BJ (cell line): ENCODE data around the gene MNX1. TPM values are rescaled to one million over a fixed set of nuclear protein-coding genes. Genes with fewer than 3 reads are reported as not detected.

Experiments
- CTCF ChIA-PET: fragments of 350-600 bp; formaldehyde crosslinking; extraction: SDS; loops from one replicate; lab custom pipeline; 2021; ENCODE audit warnings: antibody characterized with exemption, inconsistent platforms; lab: Yijun Ruan, JAX
- POLR2A ChIA-PET: fragments of 300-600 bp; sonication (Branson Sonifier 250); formaldehyde crosslinking; extraction: SDS; loops from one replicate; lab custom pipeline; 2021; ENCODE audit warnings: antibody characterized with exemption; lab: Charles Lee
- DNase-seq: peaks from one replicate; pipeline ENCODE4 v3.0.0-alpha.2; 2011; ENCODE audit warnings: low read depth
- H3K27me3 ChIP-seq: 2 replicates; pipeline ENCODE4 v1.6.0; 2011; ENCODE audit warnings: low read length; ENCODE audit not compliant: control insufficient read depth, insufficient read depth
- H3K36me3 ChIP-seq: 2 replicates; pipeline ENCODE4 v1.5.1; 2011; ENCODE audit warnings: low read length; ENCODE audit not compliant: control insufficient read depth, insufficient read depth
- H3K4me3 ChIP-seq: 2 replicates; pipeline ENCODE4 v1.5.1; 2011; ENCODE audit warnings: low read depth, mild to moderate bottlenecking, control low read depth, low read length
- CTCF ChIP-seq: IDR thresholded peaks from 2 replicates; pipeline ENCODE4 v1.5.1; 2011; ENCODE audit warnings: low read depth, mild to moderate bottlenecking, control low read depth, inconsistent platforms, low read length, moderate library complexity; ENCODE audit not compliant: insufficient read depth
- polyA plus RNA-seq: library from polyadenylated mRNA; depleted of rRNA; stranded (reverse); fragments of >200 nt; gene quantifications from 2 replicates; pipeline ENCODE4 v1.2.3, GENCODE V29; 2011

The MNX1 gene
- polyA plus RNA-seq, 1 experiment = not detected

GRCh38 chr7:157044943-157045660 lies 34.6 kb upstream of the MNX1 start:
- H3K4me3 ChIP-seq = no peak overlapping the region
- no peak for DNase-seq
- CTCF ChIA-PET = no interaction called here
- H3K27me3 ChIP-seq = peaks cover 5% of the 10 kb centered on the region; the same call in 1 of the 2 replicates
- no peak for TF ChIP-seq CTCF
- POLR2A ChIA-PET = no interaction called here
- H3K36me3 ChIP-seq = no peaks in the 10 kb centered on the region

- Histone ChIP-seq H3K27me3 (peaks cover 5% of the 10 kb centered on the region; the same call in 1 of the 2 replicates), H3K4me3 (no peak overlapping the region), H3K36me3 (no peaks in the 10 kb centered on the region)
- DNase-seq = no peak
- no peak for TF ChIP-seq CTCF
- CTCF ChIA-PET = no interaction called here
- POLR2A ChIA-PET = no interaction called here
Observed at GRCh38 chr7:157044147-157044687, 33.8 kb upstream of the MNX1 start.

- Histone ChIP-seq H3K27me3 (peaks cover 5% of the 10 kb centered on the region; the same call in 1 of the 2 replicates), H3K4me3 (no peak overlapping the region), H3K36me3 (no peaks in the 10 kb centered on the region)
- TF ChIP-seq CTCF = no peak
- peak; percentile 12 for DNase-seq
- CTCF ChIA-PET = no interaction called here
- POLR2A ChIA-PET = no interaction called here
Observed at GRCh38 chr7:157043745-157044144, 33.3 kb upstream of the MNX1 start.

GRCh38 chr7:157041514-157042277 lies 31.2 kb upstream of the MNX1 start:
- no peak for DNase-seq
- Histone ChIP-seq H3K36me3 (no peaks in the 10 kb centered on the region), H3K4me3 (no peak overlapping the region), H3K27me3 (peaks cover 5% of the 10 kb centered on the region; the same call in 1 of the 2 replicates)
- TF ChIP-seq CTCF = no peak
- ChIA-PET CTCF (no interaction called here), POLR2A (no interaction called here)

GRCh38 chr7:157041004-157041403 lies 30.5 kb upstream of the MNX1 start:
- Histone ChIP-seq H3K4me3 (no peak overlapping the region), H3K36me3 (no peaks in the 10 kb centered on the region), H3K27me3 (peaks cover 5% of the 10 kb centered on the region; the same call in 1 of the 2 replicates)
- POLR2A ChIA-PET = no interaction called here
- no peak for TF ChIP-seq CTCF
- DNase-seq = no peak
- CTCF ChIA-PET = interaction anchor here (0.7 kb wide), 1 partner anchor 374 kb away, joined by 3 read pairs; no protein-coding TSS in a partner anchor
